ENCODE measurements around the gene MAGI2.
A peak's percentile ranks its signal among the peaks of the same experiment; 100 is the strongest.

Gene MAGI2

GRCh38 chr7:78179211-78179610 lies 1274.3 kb downstream of the MAGI2 start:
- TF ChIP-seq CTCF (IDR thresholded peaks at IDR 0.05; ENCODE audit: low read depth, low read length, missing control alignments), result no peak
- DNase-seq (ENCODE audit: low read depth), result no peak
- no peak overlapping the region for H3K4me3 ChIP-seq (ENCODE audit: low read depth, low read length)
- in situ Hi-C loops (cut with HindIII; ENCODE audit: low sequenced_read_pairs), result no loop called here

DNA sequence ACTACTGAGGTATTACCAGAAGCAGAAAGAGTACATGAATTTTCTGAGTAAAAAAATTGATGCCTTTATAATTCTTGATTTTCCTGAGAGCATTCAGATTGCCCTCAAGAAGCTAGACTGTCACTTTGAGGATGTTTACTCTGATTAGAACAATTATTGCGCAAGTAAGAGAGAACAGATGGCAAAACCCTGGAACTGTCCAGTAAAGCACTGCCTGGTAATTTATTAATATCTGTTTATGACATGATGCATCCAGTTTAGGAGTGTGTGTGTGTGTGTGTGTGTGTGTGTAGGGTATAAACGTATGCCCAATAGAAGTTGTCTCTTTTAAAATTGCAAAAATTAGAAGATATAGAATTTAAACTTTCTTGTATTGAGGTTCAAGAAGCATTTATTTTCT lies 1275.1 kb downstream of the MAGI2 start:
- no peak overlapping the region for H3K4me3 ChIP-seq (ENCODE audit: low read depth, low read length)
- no peak for TF ChIP-seq CTCF (IDR thresholded peaks at IDR 0.05; ENCODE audit: low read depth, low read length, missing control alignments)
- in situ Hi-C loops (cut with HindIII; ENCODE audit: low sequenced_read_pairs), result no loop called here
- no peak for DNase-seq (ENCODE audit: low read depth)

- TF ChIP-seq CTCF (IDR thresholded peaks at IDR 0.05; ENCODE audit: low read depth, low read length, missing control alignments), result no peak
- DNase-seq (ENCODE audit: low read depth), result peak; percentile 75
- in situ Hi-C loops (cut with HindIII; ENCODE audit: low sequenced_read_pairs), result no loop called here
- H3K4me3 ChIP-seq (ENCODE audit: low read depth, low read length), result no peak overlapping the region
Observed at GRCh38 chr7:78176171-78176570, 1277.3 kb downstream of the MAGI2 start.

DNA sequence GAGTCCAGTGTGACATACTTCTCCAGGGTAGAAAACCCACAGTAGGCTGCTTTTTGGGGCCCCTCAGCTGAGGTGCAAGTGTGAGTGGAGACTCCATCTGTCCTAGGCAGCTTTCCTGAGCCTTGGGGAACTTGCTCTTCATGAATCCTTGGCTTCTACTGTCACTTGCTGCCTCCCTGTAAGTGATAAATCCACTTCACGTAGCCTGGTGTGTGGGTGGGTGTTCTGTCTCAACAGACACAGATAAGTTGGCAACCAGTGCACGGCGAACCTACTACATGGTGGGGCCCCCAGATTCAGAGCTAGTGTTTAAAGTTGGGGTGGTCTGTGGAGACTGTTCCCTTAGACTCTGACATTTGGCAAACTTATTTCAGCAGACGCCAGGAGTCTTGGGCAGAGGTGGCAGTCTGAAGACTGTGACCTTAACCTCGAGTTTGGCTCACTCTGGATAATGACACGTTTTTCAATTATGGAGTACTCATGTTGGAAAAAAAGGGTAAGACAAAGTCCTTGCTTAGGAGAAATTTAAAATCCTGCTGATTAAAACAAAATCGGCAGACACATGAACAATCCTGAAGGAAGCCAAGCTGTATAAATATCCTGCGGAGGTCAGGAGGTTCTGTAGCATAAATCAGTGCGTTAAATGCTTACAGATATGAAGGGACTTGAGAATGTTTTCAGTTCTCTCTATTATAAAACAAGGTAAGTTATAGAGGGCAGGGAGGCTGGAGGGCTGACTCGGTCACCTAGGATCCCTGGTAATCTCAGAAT lies 1278.0 kb downstream of the MAGI2 start:
- in situ Hi-C loops (cut with HindIII; ENCODE audit: low sequenced_read_pairs), result no loop called here

DNA sequence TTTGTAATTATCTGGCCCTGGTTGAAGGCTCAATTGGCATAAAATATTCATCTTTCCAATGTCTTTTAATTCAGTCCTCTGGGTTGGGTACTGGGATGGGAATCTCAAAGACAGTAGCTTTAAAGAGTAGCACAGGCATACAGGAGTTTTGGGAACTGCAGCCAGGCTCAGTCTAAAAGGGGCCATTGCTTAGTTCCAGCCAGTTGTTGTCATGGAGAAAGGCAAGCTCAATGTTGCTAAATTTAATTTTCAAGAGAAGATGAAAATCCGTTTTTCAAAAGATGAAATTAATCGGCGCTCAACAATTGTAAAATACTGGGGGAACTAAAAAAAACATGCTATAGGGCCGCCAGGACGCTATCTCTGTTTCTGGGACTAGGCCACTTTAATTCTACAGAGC lies 1279.8 kb downstream of the MAGI2 start:
- DNase-seq (ENCODE audit: low read depth), result no peak
- in situ Hi-C loops (cut with HindIII; ENCODE audit: low sequenced_read_pairs), result no loop called here
- TF ChIP-seq CTCF (IDR thresholded peaks at IDR 0.05; ENCODE audit: low read depth, low read length, missing control alignments), result no peak
- no peak overlapping the region for H3K4me3 ChIP-seq (ENCODE audit: low read depth, low read length)

More for the DNA sequence above, 1278.0 kb downstream of the MAGI2 start:
- DNase-seq (ENCODE audit: low read depth), result no peak
- TF ChIP-seq CTCF (IDR thresholded peaks at IDR 0.05; ENCODE audit: low read depth, low read length, missing control alignments), result no peak
- H3K4me3 ChIP-seq (ENCODE audit: low read depth, low read length), result no peak overlapping the region

- no peak for TF ChIP-seq CTCF (IDR thresholded peaks at IDR 0.05; ENCODE audit: low read depth, low read length, missing control alignments)
- no peak for DNase-seq (ENCODE audit: low read depth)
- no peak overlapping the region for H3K4me3 ChIP-seq (ENCODE audit: low read depth, low read length)
- in situ Hi-C loops (cut with HindIII; ENCODE audit: low sequenced_read_pairs), result no loop called here
Observed at GRCh38 chr7:78172933-78173591, 1280.4 kb downstream of the MAGI2 start.

Measured in astrocyte of the cerebellum (primary cell).